WTC11 (cell line): ENCODE results near the gene OR4Q2. TPM values are rescaled to one million over a fixed set of nuclear protein-coding genes. Genes with fewer than 3 reads are reported as not detected.

Experiments
- ATAC-seq: fragments of 200-7000 bp; cut with Tn5 transposase; 2 replicates; pipeline ENCODE4 v1.10.0; 2021; ENCODE audit warnings: mild to moderate bottlenecking, moderate library complexity
- CTCF ChIA-PET: fragments of 300-600 bp; sonication (Branson Sonifier 250); formaldehyde crosslinking; loops from one replicate; lab custom pipeline; 2021; ENCODE audit warnings: antibody characterized with exemption; lab: Charles Lee
- POLR2A ChIA-PET: fragments of 350-600 bp; sonication (Branson Sonifier 250); formaldehyde crosslinking; loops from one replicate; lab custom pipeline; 2021; ENCODE audit warnings: antibody characterized with exemption; lab: Charles Lee
- DNase-seq: peaks from one replicate; pipeline ENCODE4 v3.0.0; 2021; ENCODE audit warnings: low spot score
- H3K27ac Mint-ChIP-seq: 2 replicates; pipeline ENCODE4 v1.8.0; 2021; ENCODE audit warnings: mixed read lengths
- H3K27me3 Mint-ChIP-seq: 2 replicates; pipeline ENCODE4 v1.8.0; 2021; ENCODE audit warnings: low read depth, mild to moderate bottlenecking, moderate library complexity, mixed read lengths
- H3K36me3 Mint-ChIP-seq: 2 replicates; pipeline ENCODE4 v1.8.0; 2021; ENCODE audit warnings: mixed read lengths
- H3K4me1 Mint-ChIP-seq: 2 replicates; pipeline ENCODE4 v1.8.0; 2022; ENCODE audit warnings: mixed read lengths
- H3K4me3 Mint-ChIP-seq: 2 replicates; pipeline ENCODE4 v1.8.0; 2021; ENCODE audit warnings: mild to moderate bottlenecking, moderate library complexity, mixed read lengths
- H3K9me3 Mint-ChIP-seq: 2 replicates; pipeline ENCODE4 v1.8.0; 2021; ENCODE audit warnings: mixed read lengths
- ATF1 ChIP-seq: sonication (generic); formaldehyde crosslinking; IDR thresholded peaks from 2 replicates; pipeline ENCODE4 v1.8.1; 2023; ENCODE audit warnings: mild to moderate bottlenecking, moderate library complexity, missing genetic modification reagents
- CREM ChIP-seq: sonication (generic); formaldehyde crosslinking; IDR thresholded peaks from 2 replicates; pipeline ENCODE4 v1.8.1; 2022; ENCODE audit warnings: mild to moderate bottlenecking, missing genetic modification reagents, moderate library complexity
- ELF4 ChIP-seq: sonication (generic); formaldehyde crosslinking; IDR thresholded peaks from 2 replicates; pipeline ENCODE4 v1.8.1; 2022; ENCODE audit warnings: low read depth, mild to moderate bottlenecking, moderate library complexity, missing genetic modification reagents
- ETV6 ChIP-seq: sonication (generic); formaldehyde crosslinking; IDR thresholded peaks from 2 replicates; pipeline ENCODE4 v1.8.1; 2022; ENCODE audit warnings: mild to moderate bottlenecking, missing genetic modification reagents
- HMGA2 ChIP-seq: fragments of 250-450 bp; sonication (Bioruptor Pico); IDR thresholded peaks from 2 replicates; pipeline ENCODE4 v1.4.0; 2021; ENCODE audit warnings: mild to moderate bottlenecking, moderate library complexity
- MXD4 ChIP-seq: fragments of 250-450 bp; sonication (Bioruptor Pico); IDR thresholded peaks from 2 replicates; pipeline ENCODE4 v1.8.0; 2021; ENCODE audit warnings: mild to moderate bottlenecking, moderate library complexity, borderline replicate concordance
- NFATC4 ChIP-seq: fragments of 250-450 bp; sonication (Bioruptor Pico); IDR thresholded peaks from 2 replicates; pipeline ENCODE4 v1.9.0; 2021; ENCODE audit warnings: mild to moderate bottlenecking
- NFYB ChIP-seq: sonication (generic); formaldehyde crosslinking; conservative IDR thresholded peaks from 2 replicates; pipeline ENCODE4 v1.8.0; 2022; ENCODE audit warnings: low read depth, missing genetic modification reagents
- NR2C2 ChIP-seq: sonication (generic); formaldehyde crosslinking; IDR thresholded peaks from 2 replicates; pipeline ENCODE4 v1.8.0; 2022; ENCODE audit warnings: mild to moderate bottlenecking, missing genetic modification reagents
- SMAD4 ChIP-seq: sonication (generic); formaldehyde crosslinking; IDR thresholded peaks from 2 replicates; pipeline ENCODE4 v1.8.0; 2022; ENCODE audit warnings: mild to moderate bottlenecking, missing genetic modification reagents
- ZBTB21 ChIP-seq: sonication (generic); formaldehyde crosslinking; IDR thresholded peaks from 2 replicates; pipeline ENCODE4 v1.8.1; 2023; ENCODE audit warnings: mild to moderate bottlenecking, missing genetic modification reagents, borderline replicate concordance
- ZNF121 ChIP-seq: sonication (generic); formaldehyde crosslinking; IDR thresholded peaks from 2 replicates; pipeline ENCODE4 v1.8.0; 2023; ENCODE audit warnings: missing genetic modification reagents
- ZNF232 ChIP-seq: sonication (generic); formaldehyde crosslinking; IDR thresholded peaks from 2 replicates; pipeline ENCODE4 v1.8.0; 2022; ENCODE audit warnings: mild to moderate bottlenecking, missing genetic modification reagents
- ZNF317 ChIP-seq: sonication (generic); formaldehyde crosslinking; IDR thresholded peaks from 2 replicates; pipeline ENCODE4 v1.8.1; 2023; ENCODE audit warnings: low read depth, mild to moderate bottlenecking, moderate library complexity, missing genetic modification reagents, borderline replicate concordance
- ZNF396 ChIP-seq: fragments of 250-450 bp; sonication (Bioruptor Pico); IDR thresholded peaks from 2 replicates; pipeline ENCODE4 v1.8.0; 2021; ENCODE audit warnings: mild to moderate bottlenecking, moderate library complexity, borderline replicate concordance
- total RNA-seq: library from RNA; stranded (reverse); gene quantifications from 3 replicates; pipeline ENCODE4 v1.2.3, GENCODE V29; 2021
- TF ChIP-seq, protein P1 (sequence below): sonication (generic); formaldehyde crosslinking; IDR thresholded peaks from 2 replicates; pipeline ENCODE4 v1.8.0; 2023; ENCODE audit warnings: missing genetic modification reagents
- TF ChIP-seq, protein P2 (sequence below): sonication (generic); formaldehyde crosslinking; IDR thresholded peaks from 2 replicates; pipeline ENCODE4 v1.8.1; 2023; ENCODE audit warnings: mild to moderate bottlenecking, moderate library complexity, missing genetic modification reagents
- TF ChIP-seq, protein P3 (sequence below): fragments of 250-450 bp; sonication (Bioruptor Pico); IDR thresholded peaks from 2 replicates; pipeline ENCODE4 v1.9.0; 2021; ENCODE audit warnings: mild to moderate bottlenecking, borderline replicate concordance

Gene OR4Q2
- total RNA-seq, 1 experiment from 2014 or later, result not detected

DNA sequence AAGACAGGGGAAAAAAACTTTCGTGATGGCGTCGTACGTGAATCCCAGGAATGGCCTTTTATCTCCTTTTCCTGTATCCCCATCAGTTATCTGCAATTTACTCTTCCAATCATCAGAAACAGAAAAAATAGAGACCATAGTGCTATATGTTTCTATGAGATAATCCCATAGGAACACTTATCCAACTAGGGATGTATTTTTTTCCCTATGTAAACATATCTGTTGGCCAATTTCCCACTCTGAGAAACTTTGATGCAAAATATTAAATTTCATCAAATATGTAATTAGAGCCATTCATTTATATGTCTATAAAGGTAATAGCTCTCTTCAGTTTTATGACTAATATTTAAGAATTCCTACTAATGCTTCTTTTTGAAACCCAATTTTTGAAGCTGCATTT, 34.0 kb downstream of the OR4Q2 start, which contains the start of gene OR4K13:
Gene OR4K13 (minus strand): TSS at position 101 of the 400 bp plus-strand sequence. CDS start 1,280 bp downstream, outside the sequence.
- ChIA-PET CTCF (no interaction called here), POLR2A (no interaction called here)
- H3K9me3 Mint-ChIP-seq, result peaks cover 66% of the 10 kb centered on the region
- no peak within 1 kb of the TSS for H3K4me3 Mint-ChIP-seq
- DNase-seq, result no peak
- no peak within 1 kb of the TSS for H3K27ac Mint-ChIP-seq
- peaks cover 3% of the 10 kb centered on the region for H3K27me3 Mint-ChIP-seq
- ATAC-seq, result no peak
- peaks cover 50% of the 10 kb centered on the region for H3K36me3 Mint-ChIP-seq
- no peaks in the 10 kb centered on the region for H3K4me1 Mint-ChIP-seq
- TF ChIP-seq, protein P1, sequence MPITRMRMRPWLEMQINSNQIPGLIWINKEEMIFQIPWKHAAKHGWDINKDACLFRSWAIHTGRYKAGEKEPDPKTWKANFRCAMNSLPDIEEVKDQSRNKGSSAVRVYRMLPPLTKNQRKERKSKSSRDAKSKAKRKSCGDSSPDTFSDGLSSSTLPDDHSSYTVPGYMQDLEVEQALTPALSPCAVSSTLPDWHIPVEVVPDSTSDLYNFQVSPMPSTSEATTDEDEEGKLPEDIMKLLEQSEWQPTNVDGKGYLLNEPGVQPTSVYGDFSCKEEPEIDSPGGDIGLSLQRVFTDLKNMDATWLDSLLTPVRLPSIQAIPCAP (CRISPR knock-in tag), result no peak
- no peak for TF ChIP-seq ETV6 (CRISPR knock-in tag)
- TF ChIP-seq, protein P2, sequence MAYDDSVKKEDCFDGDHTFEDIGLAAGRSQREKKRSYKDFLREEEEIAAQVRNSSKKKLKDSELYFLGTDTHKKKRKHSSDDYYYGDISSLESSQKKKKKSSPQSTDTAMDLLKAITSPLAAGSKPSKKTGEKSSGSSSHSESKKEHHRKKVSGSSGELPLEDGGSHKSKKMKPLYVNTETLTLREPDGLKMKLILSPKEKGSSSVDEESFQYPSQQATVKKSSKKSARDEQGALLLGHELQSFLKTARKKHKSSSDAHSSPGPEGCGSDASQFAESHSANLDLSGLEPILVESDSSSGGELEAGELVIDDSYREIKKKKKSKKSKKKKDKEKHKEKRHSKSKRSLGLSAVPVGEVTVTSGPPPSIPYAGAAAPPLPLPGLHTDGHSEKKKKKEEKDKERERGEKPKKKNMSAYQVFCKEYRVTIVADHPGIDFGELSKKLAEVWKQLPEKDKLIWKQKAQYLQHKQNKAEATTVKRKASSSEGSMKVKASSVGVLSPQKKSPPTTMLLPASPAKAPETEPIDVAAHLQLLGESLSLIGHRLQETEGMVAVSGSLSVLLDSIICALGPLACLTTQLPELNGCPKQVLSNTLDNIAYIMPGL (CRISPR knock-in tag), result no peak

DNA sequence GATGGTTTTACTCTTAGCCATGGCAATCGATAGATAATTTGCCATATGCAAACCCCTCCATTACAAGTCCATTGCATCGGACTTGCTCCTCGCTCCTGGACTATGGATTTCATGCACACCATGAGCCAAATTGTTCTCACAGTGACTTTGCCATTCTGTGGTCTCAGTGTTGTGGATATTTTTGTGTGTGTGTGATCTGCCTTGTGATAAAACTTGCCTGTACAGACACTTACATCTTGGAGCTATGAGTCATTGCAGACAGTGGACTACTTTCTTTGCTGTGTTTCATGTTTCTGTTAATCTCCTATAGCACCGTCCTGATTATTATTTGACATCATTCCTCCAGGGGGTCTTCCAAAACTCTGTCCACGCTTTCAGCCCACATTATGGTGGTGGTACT, 42.3 kb downstream of the OR4Q2 start:
- DNase-seq (no peak), ATAC-seq (no peak)
- CTCF ChIA-PET, result no interaction called here
- no peak for TF ChIP-seq ATF1
- peaks cover 8% of the 10 kb centered on the region for H3K27me3 Mint-ChIP-seq
- H3K4me1 Mint-ChIP-seq, result no peaks in the 10 kb centered on the region
- no peak overlapping the region for H3K4me3 Mint-ChIP-seq
- H3K27ac Mint-ChIP-seq, result no peak overlapping the region
- POLR2A ChIA-PET, result no interaction called here
- H3K9me3 Mint-ChIP-seq, result peaks cover 79% of the 10 kb centered on the region
- H3K36me3 Mint-ChIP-seq, result peaks cover 62% of the 10 kb centered on the region

DNA sequence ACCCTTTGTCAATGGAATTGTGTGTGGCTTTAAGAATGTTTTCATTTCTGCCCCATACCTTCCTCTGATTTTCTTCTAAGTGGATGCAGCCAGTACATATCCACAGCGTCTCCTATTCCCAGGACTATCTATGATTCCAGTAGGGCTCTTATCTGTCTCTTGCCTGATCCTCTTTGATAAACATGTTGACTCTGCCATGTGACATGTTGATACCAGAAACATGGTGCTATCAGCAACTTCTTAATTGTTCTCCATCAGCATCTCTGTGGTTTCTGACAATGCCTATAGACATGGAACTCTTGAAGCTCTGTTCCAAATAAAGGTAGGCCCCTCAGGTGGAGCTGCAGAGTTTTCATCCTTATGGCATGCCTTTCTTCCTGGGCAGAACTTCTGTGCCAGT, 46.2 kb downstream of the OR4Q2 start:
- Mint-ChIP-seq H3K4me1 (no peaks in the 10 kb centered on the region), H3K27ac (no peak overlapping the region), H3K9me3 (peaks cover 80% of the 10 kb centered on the region), H3K36me3 (peaks cover 61% of the 10 kb centered on the region), H3K4me3 (no peak overlapping the region), H3K27me3 (peaks cover 2% of the 10 kb centered on the region; the same call in 1 of the 2 replicates)
- ChIA-PET CTCF (no interaction called here), POLR2A (no interaction called here)
- TF ChIP-seq ZNF396, result no peak
- TF ChIP-seq CREM (CRISPR knock-in tag), result no peak
- TF ChIP-seq HMGA2 (CRISPR knock-in tag), result no peak
- no peak for TF ChIP-seq MXD4
- TF ChIP-seq SMAD4, result no peak
- TF ChIP-seq ELF4, result no peak
- no peak for TF ChIP-seq ZNF121
- no peak for TF ChIP-seq NFATC4 (CRISPR knock-in tag)
- no peak for TF ChIP-seq ZNF232 (CRISPR knock-in tag)
- TF ChIP-seq, protein P1 (CRISPR knock-in tag), result no peak
- TF ChIP-seq, protein P2 (CRISPR knock-in tag), result no peak
- no peak for TF ChIP-seq ZNF317 (CRISPR knock-in tag)
- TF ChIP-seq ZBTB21 (CRISPR knock-in tag), result no peak
- TF ChIP-seq NFYB (CRISPR knock-in tag), result no peak
- TF ChIP-seq NR2C2 (CRISPR knock-in tag), result no peak
- TF ChIP-seq, protein P3, sequence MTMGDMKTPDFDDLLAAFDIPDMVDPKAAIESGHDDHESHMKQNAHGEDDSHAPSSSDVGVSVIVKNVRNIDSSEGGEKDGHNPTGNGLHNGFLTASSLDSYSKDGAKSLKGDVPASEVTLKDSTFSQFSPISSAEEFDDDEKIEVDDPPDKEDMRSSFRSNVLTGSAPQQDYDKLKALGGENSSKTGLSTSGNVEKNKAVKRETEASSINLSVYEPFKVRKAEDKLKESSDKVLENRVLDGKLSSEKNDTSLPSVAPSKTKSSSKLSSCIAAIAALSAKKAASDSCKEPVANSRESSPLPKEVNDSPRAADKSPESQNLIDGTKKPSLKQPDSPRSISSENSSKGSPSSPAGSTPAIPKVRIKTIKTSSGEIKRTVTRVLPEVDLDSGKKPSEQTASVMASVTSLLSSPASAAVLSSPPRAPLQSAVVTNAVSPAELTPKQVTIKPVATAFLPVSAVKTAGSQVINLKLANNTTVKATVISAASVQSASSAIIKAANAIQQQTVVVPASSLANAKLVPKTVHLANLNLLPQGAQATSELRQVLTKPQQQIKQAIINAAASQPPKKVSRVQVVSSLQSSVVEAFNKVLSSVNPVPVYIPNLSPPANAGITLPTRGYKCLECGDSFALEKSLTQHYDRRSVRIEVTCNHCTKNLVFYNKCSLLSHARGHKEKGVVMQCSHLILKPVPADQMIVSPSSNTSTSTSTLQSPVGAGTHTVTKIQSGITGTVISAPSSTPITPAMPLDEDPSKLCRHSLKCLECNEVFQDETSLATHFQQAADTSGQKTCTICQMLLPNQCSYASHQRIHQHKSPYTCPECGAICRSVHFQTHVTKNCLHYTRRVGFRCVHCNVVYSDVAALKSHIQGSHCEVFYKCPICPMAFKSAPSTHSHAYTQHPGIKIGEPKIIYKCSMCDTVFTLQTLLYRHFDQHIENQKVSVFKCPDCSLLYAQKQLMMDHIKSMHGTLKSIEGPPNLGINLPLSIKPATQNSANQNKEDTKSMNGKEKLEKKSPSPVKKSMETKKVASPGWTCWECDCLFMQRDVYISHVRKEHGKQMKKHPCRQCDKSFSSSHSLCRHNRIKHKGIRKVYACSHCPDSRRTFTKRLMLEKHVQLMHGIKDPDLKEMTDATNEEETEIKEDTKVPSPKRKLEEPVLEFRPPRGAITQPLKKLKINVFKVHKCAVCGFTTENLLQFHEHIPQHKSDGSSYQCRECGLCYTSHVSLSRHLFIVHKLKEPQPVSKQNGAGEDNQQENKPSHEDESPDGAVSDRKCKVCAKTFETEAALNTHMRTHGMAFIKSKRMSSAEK (CRISPR knock-in tag), result no peak
- DNase-seq (no peak), ATAC-seq (no peak)
